ENCODE measurements around the gene GLRA1.

GRCh38 chr5:151779531-151780125 lies 145.0 kb downstream of the GLRA1 start:
- TF ChIP-seq POLR2AphosphoS5 (IDR thresholded peaks at IDR 0.05) (no peak), CTCF (IDR thresholded peaks at IDR 0.05) (no peak), POLR2A (IDR thresholded peaks at IDR 0.05) (no peak)
